ENCODE measurements around the gene GPR107.

DNA sequence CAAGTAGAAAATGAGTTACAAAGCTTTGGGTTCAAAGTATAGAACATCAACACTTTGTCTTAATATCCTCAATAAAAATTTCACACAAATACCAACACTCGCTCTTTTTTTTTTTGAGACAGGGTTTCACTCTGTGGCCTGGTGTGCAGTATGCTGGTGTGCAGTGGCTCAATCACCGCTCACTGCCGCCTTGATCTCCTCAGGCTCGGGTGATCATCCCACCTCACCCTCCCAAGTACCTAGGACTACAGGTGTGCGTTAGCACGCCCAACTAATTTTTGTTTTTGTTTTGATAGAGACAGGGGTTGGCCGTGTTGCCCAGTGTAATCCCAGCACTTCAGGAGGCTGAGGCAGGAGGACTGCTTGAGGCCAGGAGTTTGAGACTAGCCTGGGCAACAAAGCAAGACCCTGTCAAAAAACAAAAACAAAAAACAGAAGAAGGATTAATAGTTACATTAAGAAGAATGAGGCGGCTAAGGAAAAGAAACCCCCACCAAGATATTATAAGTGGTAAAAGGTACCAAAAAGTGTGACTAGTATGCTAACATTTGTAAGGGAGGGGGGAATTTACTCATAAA is 31.1 kb upstream of the GPR107 start:
- TF ChIP-seq POLR2A (IDR thresholded peaks at IDR 0.05; ENCODE audit: low read depth) (no peak), POLR2AphosphoS5 (IDR thresholded peaks at IDR 0.05) (no peak), EP300 (IDR thresholded peaks at IDR 0.05) (no peak)
- TF ChIP-seq, protein P1, sequence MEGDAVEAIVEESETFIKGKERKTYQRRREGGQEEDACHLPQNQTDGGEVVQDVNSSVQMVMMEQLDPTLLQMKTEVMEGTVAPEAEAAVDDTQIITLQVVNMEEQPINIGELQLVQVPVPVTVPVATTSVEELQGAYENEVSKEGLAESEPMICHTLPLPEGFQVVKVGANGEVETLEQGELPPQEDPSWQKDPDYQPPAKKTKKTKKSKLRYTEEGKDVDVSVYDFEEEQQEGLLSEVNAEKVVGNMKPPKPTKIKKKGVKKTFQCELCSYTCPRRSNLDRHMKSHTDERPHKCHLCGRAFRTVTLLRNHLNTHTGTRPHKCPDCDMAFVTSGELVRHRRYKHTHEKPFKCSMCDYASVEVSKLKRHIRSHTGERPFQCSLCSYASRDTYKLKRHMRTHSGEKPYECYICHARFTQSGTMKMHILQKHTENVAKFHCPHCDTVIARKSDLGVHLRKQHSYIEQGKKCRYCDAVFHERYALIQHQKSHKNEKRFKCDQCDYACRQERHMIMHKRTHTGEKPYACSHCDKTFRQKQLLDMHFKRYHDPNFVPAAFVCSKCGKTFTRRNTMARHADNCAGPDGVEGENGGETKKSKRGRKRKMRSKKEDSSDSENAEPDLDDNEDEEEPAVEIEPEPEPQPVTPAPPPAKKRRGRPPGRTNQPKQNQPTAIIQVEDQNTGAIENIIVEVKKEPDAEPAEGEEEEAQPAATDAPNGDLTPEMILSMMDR (IDR thresholded peaks at IDR 0.05) = no peak

Data from esophagus muscularis mucosa (tissue), 4 donors.